GM21528 (cell line): ENCODE results near the gene MYBBP1A.
"Not testable (repeated sequence)": the region's sequence is repeated elsewhere in the genome, so short reads cannot be mapped to it uniquely, and the experiment has no call there.

ENCODE experiments used
- ATAC-seq: cut with Tn5 transposase; IDR thresholded peaks from one replicate; pipeline ENCODE4 v1.9.1; 2021; ENCODE audit warnings: mild to moderate bottlenecking, moderate library complexity; ENCODE audit not compliant: unreplicated experiment, low FRiP score

The MYBBP1A gene

GRCh38 chr17:4588898-4589625 lies 33.9 kb upstream of the MYBBP1A start:
- no peak for ATAC-seq

DNA sequence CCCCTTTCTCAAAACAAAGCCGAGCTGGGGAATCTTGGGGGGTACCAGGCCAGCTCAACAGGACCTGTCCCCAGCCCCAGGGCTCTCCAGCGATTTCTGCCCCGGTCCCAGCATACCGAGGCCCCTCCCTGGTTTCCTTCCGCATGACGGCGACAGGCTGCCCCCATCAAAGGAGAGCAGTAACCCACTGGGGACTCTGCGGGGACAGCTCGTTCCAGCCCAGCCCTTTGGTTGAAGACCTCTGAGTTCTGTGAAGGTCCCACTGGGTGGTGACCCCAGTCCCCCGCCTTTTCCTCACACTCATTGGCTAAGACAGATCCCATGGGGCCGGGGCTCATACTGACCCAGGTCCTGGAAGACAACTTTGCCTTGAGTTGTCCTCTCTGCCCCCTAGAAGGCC lies 33.2 kb upstream of the MYBBP1A start:
- ATAC-seq: no peak

- ATAC-seq: no peak
These were observed 32.6 kb upstream of the MYBBP1A start for GRCh38 chr17:4587803-4588202.

- ATAC-seq: no peak
These were observed 32.0 kb upstream of the MYBBP1A start for GRCh38 chr17:4587195-4587594.

DNA sequence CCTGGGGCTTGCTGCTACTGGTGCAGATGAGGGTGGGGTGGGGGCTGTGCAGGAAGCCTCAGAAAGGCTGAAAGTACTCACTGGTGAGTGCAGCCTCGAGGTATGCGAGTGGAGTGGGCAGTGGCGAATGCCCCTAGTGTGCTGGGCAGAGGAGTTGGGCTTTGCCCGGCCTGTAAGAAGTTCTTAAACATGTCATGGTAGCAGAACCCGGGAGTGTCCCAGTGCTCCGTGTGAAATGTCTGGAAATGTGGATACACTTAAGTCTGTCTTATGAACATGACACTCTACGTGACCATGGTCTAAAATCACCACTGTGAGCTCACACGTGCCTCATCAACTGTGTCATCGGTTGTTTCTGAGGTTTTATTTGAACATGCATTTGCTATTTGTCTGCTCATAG lies 30.9 kb upstream of the MYBBP1A start:
- no peak for ATAC-seq

DNA sequence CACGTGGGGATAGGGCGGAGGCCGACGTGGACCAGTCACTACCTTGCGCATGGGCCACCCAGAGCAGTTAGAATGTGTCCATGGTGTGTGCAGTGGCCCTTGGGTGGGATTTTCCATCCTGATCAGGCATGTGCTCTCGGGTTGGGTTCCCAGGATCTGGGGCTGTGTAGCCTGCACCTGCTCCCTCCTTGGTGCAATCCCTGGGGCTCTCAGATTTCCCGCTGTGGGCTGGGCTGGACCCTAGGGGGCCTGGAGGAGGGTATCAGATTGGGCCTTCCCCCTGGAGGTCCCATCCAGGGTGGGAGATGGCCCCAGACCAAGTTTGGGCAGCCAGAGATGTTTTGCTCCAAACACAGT lies 30.4 kb upstream of the MYBBP1A start:
- no peak for ATAC-seq

- ATAC-seq: no peak
These were observed 29.9 kb upstream of the MYBBP1A start for GRCh38 chr17:4584917-4585637.

- ATAC-seq: no peak
These were observed 29.1 kb upstream of the MYBBP1A start, which contains the start of gene SMTNL2 for GRCh38 chr17:4584101-4584916. Gene SMTNL2 (plus strand): TSS chr17:4584529. CDS start chr17:4584606, 77 bp downstream.

- ATAC-seq: no peak
These were observed 28.6 kb upstream of the MYBBP1A start for GRCh38 chr17:4583782-4584100.

DNA sequence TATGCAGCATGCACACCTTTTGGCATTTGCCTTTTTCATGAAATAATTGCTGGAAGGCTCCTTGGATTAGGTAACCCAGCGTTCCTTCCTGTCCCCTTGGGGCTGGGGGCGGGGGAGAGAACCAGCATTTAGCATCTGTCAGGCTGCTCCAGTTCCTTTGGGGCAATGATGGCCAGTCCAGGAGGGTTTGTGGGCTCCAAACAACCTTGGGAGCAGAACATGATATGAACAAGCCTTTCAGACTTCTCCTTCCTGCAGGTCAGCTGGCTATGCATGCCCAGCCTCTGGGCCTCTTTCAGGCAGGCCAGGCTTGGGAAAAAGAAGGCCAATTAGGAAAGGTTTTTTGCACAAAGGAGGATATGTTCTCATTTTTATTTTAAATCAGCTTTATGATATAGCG lies 28.0 kb upstream of the MYBBP1A start:
- no peak for ATAC-seq

DNA sequence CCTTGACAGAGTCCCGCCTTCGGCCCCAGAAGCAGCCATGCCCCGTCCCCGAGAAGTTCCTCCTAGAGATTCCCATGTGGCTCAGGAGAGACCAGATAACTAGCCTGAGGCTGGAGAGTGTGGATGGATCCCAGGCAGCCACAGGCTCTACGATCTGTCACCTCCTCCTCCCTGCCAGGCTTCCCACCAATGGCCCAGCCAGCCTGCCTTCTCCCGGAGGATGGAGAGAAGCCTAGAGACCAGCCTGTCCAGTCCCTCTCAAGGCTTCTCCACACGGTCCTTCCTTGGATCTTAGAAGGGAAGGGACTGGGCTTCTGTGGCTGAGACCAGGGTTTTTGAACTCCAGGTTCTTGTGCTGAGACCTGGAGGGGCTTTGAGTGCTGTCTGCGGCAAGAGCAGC lies 27.5 kb upstream of the MYBBP1A start:
- no peak for ATAC-seq

GRCh38 chr17:4582101-4582501 lies 26.9 kb upstream of the MYBBP1A start:
- no peak for ATAC-seq

GRCh38 chr17:4580291-4580690 lies 25.1 kb upstream of the MYBBP1A start:
- no peak for ATAC-seq

DNA sequence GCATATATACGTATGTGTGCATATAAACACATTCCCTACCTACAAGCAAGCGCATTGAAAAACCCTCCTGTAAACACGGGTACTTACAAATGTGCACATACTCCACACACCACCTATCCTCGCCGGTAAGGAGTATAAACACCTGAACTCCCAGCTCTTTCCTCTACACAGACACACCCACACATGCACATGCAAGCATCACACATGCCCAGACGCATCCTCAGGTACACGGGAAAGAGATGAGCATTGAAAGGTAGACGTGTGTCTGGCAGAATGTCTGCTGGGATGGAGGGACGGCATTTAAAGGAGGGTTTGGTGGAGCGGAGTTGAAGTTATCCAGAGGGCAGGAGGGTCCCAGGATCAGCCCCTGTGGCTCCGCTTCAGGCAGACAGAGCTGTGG lies 24.5 kb upstream of the MYBBP1A start:
- no peak for ATAC-seq

DNA sequence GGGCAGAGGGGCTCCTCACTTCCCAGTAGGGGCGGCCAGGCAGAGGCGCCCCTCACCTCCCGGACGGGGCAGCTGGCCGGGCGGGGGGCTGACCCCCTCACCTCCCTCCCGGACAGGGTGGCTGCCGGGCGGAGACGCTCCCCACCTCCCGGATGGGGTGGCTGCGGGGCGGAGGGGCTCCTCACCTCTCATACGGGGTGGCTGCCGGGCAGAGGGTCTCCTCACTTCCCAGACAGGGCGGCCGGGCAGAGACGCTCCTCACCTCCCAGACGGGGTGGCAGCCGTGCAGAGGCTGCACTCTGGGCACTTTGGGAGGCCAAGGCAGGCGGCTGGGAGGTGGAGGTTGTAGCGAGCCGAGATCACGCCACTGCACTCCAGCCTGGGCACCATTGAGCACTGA lies 23.2 kb upstream of the MYBBP1A start:
- ATAC-seq: not testable (repeated sequence)

- no peak for ATAC-seq
These were observed 22.3 kb upstream of the MYBBP1A start for GRCh38 chr17:4577386-4577993.

- no peak for ATAC-seq
These were observed 21.6 kb upstream of the MYBBP1A start for GRCh38 chr17:4576729-4577322.

DNA sequence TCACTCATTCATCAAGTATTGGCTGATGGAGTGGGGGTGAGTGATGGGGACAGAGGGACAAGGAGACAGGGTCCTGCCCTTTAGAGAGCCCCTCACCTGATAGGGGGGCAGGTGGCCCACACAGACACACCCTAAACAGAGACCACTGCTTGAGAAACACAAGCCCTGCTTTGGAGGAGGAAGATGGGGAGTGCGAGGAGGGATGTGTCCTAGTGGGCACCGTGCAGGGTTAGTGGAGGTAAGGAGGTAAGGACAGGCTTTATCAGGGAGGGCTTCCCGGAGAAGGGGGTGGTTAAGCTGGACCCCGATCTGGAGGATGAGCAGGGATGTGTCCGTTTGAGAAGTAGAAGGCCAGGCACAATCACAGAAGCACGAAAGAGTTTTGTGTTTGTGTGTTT lies 21.0 kb upstream of the MYBBP1A start:
- ATAC-seq: no peak

GRCh38 chr17:4574448-4575045 lies 19.4 kb upstream of the MYBBP1A start:
- no peak for ATAC-seq

DNA sequence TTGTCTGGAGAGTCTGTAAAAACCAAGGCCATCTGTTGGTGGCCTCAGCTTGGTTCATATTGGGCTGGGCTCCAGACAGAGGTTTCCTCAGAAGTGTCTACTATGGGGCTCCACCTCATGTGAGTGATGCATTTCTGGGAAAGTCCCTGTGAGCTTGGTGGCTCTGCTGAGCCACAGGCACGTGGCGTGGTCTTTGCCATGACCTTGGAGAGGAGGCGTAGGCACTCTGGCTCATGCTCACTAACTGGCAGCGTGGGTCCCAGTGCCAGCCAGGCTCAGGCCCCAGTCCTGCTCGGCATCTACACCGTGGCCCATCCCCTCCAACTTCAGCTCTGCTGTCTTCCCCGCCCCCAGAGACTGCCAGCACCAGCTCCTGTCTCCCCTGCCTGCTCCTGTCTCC lies 18.5 kb upstream of the MYBBP1A start:
- no peak for ATAC-seq
